A549 treated with AZD9567 at 1 μM for 4 hours (cell line): Measurements from ENCODE around the gene OR4K5. TPM values are rescaled to one million over a fixed set of nuclear protein-coding genes. Genes with fewer than 3 reads are reported as not detected.

Experiments used
- total RNA-seq: library from RNA; stranded (reverse); fragments of 200-300 nt; extraction: Qiagen RNA extraction; gene quantifications from 5 replicates; pipeline ENCODE4 v1.2.3, GENCODE V29; 2022; ENCODE audit not compliant: insufficient read depth

Gene OR4K5, protein sequence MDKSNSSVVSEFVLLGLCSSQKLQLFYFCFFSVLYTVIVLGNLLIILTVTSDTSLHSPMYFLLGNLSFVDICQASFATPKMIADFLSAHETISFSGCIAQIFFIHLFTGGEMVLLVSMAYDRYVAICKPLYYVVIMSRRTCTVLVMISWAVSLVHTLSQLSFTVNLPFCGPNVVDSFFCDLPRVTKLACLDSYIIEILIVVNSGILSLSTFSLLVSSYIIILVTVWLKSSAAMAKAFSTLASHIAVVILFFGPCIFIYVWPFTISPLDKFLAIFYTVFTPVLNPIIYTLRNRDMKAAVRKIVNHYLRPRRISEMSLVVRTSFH
- total RNA-seq, result not detected in 5 replicates

DNA sequence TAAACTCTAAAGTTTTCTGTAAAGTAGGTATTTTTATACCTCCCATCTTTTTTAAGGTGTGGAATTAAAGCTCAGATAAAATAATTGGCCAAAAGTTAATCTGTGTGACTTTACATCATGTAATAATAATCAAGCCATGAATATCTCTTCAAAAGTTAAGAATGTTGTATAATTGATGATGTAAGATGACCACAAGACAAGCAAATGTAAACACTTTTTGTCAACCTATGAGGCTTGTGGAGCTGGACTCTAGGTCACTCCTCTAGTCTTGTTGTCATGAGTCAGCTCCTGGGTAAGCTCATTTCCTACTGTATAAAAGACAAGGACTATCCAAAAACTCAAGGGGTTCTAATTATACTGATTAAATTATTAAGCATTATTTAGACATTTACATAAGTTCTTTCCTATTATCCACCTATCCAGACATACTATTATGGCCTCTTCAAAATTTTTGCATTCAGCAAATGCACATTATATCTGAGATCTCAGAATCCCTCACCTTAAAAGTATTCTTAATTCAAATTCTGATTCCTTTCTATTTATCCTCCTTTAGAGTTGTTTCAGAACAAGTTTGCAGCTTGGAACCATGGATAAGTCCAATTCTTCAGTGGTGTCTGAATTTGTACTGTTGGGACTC lies at the start of gene OR4K5:
OR4K5 (plus strand) TSS at position 587 of the 637 bp plus-strand sequence; CDS start at position 587, 0 bp downstream.

DNA sequence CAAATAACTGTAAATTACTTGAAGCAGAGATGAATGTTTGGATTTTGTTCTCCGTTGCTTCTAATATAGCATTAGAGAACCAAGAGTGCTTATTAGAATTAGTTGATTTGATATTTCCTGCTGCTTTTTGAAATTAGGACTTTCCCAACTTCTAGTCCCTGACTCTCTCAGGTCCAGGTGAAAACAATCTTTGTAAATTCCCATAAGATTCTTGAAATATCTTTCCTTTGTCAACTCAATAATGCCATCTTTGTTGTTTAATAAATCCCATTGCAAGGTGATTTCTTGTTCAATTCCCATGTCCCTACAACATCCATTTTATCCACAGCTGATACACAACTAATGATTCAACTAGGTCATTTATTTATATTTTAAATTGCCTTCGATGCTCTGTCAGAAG lies 45.6 kb upstream of the OR4K5 start, which contains the start of gene OR4K2:
OR4K2 (plus strand) TSS at position 301 of the 400 bp plus-strand sequence. CDS start 1,126 bp downstream, outside the sequence.

DNA sequence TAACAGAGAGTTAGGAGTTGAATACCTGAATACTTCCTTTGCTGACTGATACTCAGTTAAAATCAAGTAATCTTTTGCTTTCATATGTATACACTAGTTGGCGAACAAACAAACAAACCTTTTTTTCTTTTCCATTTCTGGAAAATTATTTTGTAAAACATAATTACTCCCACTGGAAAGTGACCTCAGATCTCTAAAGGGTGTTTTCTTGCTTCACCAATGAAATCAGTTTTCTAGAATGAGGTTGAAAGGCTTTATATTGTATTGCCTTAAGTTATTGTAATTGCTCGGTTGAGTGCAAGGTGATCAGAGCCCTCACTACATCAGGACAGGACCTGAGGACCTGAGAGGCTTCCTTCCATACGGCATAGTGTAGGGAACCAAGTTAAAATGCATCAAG lies 10.2 kb downstream of the OR4K5 start, which contains the start of gene OR4K1:
OR4K1 (plus strand) TSS at position 301 of the 400 bp plus-strand sequence. CDS start 4,750 bp downstream, outside the sequence.

Other genes with a start within 250 kb of the OR4K5 start
- not detected in 5 replicates for gene OR11H2, start 206.7 kb upstream of the OR4K5 start, total RNA-seq
- not detected in 5 replicates for gene OR4Q3, start 177.0 kb upstream of the OR4K5 start, total RNA-seq
- gene OR4M1, start 147.1 kb upstream of the OR4K5 start, total RNA-seq, result not detected in 5 replicates
- gene OR4N2, start 116.8 kb upstream of the OR4K5 start, total RNA-seq, result not detected in 5 replicates
- gene OR4K2, start 45.5 kb upstream of the OR4K5 start, total RNA-seq, result not detected in 5 replicates
- gene OR4K1, start 10.3 kb downstream of the OR4K5 start, total RNA-seq, result not detected in 5 replicates
- gene OR4K15, start 55.0 kb downstream of the OR4K5 start, total RNA-seq, result not detected in 5 replicates
- gene OR4Q2, start 81.6 kb downstream of the OR4K5 start, total RNA-seq, result not detected in 5 replicates
- not detected in 5 replicates for gene OR4K14, start 98.7 kb downstream of the OR4K5 start, total RNA-seq
- gene OR4K13, start 115.4 kb downstream of the OR4K5 start, total RNA-seq, result not detected in 5 replicates
- gene OR4L1, start 139.4 kb downstream of the OR4K5 start, total RNA-seq, result not detected in 5 replicates
- gene OR4K17, start 190.1 kb downstream of the OR4K5 start, total RNA-seq, result not detected in 5 replicates
- not detected in 5 replicates for gene OR4N5, start 218.2 kb downstream of the OR4K5 start, total RNA-seq